ENCODE data around the gene SBF2. TPM values are rescaled to one million over a fixed set of nuclear protein-coding genes. Genes with fewer than 3 reads are reported as not detected.

The SBF2 gene
- 38.5 TPM for total RNA-seq
- long read RNA-seq, full-length matches to known transcripts, result 1 of 23 reads
- long read RNA-seq, partial matches to known transcripts, result 12 of 23 reads
- long read RNA-seq, other reads (novel, unspliced or antisense), result 10 of 23 reads

- intact Hi-C loops (cut with DNase I), result no loop called here
- Histone ChIP-seq H3K4me3 (peak within 1 kb of the TSS; percentile 76), H3K36me3 (no peaks in the 10 kb centered on the region), H3K27me3 (no peaks in the 10 kb centered on the region), H3K27ac (peak within 1 kb of the TSS; percentile 87), H3K9me3 (no peaks in the 10 kb centered on the region), H3K4me1 (peaks cover 31% of the 10 kb centered on the region)
- DNase-seq (peak; percentile 93), ATAC-seq (peak; percentile 91)
- TF ChIP-seq, protein P1, sequence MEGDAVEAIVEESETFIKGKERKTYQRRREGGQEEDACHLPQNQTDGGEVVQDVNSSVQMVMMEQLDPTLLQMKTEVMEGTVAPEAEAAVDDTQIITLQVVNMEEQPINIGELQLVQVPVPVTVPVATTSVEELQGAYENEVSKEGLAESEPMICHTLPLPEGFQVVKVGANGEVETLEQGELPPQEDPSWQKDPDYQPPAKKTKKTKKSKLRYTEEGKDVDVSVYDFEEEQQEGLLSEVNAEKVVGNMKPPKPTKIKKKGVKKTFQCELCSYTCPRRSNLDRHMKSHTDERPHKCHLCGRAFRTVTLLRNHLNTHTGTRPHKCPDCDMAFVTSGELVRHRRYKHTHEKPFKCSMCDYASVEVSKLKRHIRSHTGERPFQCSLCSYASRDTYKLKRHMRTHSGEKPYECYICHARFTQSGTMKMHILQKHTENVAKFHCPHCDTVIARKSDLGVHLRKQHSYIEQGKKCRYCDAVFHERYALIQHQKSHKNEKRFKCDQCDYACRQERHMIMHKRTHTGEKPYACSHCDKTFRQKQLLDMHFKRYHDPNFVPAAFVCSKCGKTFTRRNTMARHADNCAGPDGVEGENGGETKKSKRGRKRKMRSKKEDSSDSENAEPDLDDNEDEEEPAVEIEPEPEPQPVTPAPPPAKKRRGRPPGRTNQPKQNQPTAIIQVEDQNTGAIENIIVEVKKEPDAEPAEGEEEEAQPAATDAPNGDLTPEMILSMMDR (IDR thresholded peaks at IDR 0.05), result no peak
Observed at GRCh38 chr11:10293423-10294289, at the start of gene SBF2. SBF2 (minus strand) TSS chr11:10294219; CDS start chr11:10294069, 150 bp downstream.

- Histone ChIP-seq H3K27ac (no peak overlapping the region), H3K9me3 (no peaks in the 10 kb centered on the region), H3K36me3 (no peaks in the 10 kb centered on the region), H3K4me1 (no peaks in the 10 kb centered on the region), H3K27me3 (no peaks in the 10 kb centered on the region), H3K4me3 (no peak overlapping the region)
- DNase-seq (no peak), ATAC-seq (no peak)
- intact Hi-C loops (cut with DNase I), result no loop called here
- TF ChIP-seq, protein P1 (IDR thresholded peaks at IDR 0.05), result no peak
Observed at GRCh38 chr11:10338287-10338686, 44.3 kb upstream of the SBF2 start.

- no peak for ATAC-seq
Observed at GRCh38 chr11:10333490-10333889, 39.5 kb upstream of the SBF2 start.

DNA sequence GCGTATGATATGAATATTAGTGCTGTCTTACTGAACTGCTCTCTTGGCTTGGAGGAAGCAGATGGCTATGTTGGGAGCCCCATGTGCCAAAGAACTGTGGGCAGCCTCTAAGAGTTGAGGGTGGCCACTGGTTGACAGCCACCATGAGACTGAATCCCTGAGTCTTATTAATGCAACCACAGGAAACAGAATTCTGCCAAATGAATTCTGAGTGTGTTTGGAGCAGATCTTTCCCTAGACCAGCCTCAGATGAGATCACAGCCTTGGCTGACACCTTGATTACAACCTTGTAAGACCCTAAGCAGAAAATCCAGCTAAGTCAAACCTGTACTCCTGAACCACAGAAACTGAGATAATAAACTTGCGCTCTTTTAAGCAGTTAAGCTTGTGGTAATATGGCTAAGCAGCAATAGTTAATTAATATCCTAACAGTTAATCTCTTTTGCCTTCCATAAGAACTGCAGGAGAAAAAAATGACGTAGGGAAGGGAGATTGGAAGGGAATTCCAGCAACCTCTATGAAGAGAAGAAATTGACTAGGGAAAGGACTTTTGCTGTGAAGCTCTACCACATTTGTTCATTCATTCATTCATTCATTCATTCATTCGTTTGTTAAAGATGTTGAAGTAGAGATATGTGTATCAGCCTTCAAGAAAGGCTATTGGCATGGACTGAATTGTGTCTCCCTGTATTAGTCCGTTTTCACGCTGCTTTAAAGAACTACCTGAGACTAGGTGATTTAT, 37.7 kb upstream of the SBF2 start:
- Histone ChIP-seq H3K4me3 (no peak overlapping the region), H3K27ac (no peak overlapping the region), H3K27me3 (no peaks in the 10 kb centered on the region), H3K9me3 (no peaks in the 10 kb centered on the region), H3K4me1 (peaks cover 25% of the 10 kb centered on the region), H3K36me3 (no peaks in the 10 kb centered on the region)
- no peak for ATAC-seq
- intact Hi-C loops (cut with DNase I), result no loop called here
- TF ChIP-seq, protein P1 (IDR thresholded peaks at IDR 0.05), result no peak
- DNase-seq, result no peak

More at GRCh38 chr11:10333490-10333889, 39.5 kb upstream of the SBF2 start:
- no peak overlapping the region for H3K4me3 ChIP-seq
- no peaks in the 10 kb centered on the region for H3K36me3 ChIP-seq
- H3K27ac ChIP-seq, result no peak overlapping the region
- no peaks in the 10 kb centered on the region for H3K27me3 ChIP-seq
- intact Hi-C loops (cut with DNase I), result no loop called here
- H3K9me3 ChIP-seq, result no peaks in the 10 kb centered on the region
- H3K4me1 ChIP-seq, result peaks cover 8% of the 10 kb centered on the region
- no peak for DNase-seq
- TF ChIP-seq, protein P1 (IDR thresholded peaks at IDR 0.05), result no peak

DNA sequence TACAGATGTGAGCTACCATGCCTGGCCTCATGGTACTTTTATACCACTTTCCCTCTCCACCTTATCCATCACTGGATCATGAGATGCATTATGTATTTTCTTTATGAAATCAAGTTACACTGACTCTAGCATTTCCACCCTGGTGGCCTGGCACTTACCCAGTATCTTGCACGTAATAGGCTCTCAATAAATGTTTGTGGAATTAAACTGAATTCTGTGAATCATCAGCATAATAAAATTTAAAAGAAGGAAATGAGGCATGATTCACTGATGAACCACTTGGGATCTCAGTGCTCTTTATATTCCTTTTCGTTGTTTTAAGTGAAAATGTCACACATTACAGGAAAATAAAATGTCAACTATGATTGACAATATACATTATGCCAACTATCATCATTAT, 35.9 kb upstream of the SBF2 start:
- no peaks in the 10 kb centered on the region for H3K36me3 ChIP-seq
- TF ChIP-seq, protein P1 (IDR thresholded peaks at IDR 0.05), result no peak
- no peaks in the 10 kb centered on the region for H3K27me3 ChIP-seq
- H3K4me3 ChIP-seq, result no peak overlapping the region
- no peak overlapping the region for H3K27ac ChIP-seq
- DNase-seq (no peak), ATAC-seq (no peak)
- intact Hi-C loops (cut with DNase I), result no loop called here
- no peaks in the 10 kb centered on the region for H3K9me3 ChIP-seq
- H3K4me1 ChIP-seq, result peaks cover 34% of the 10 kb centered on the region

Data from upper lobe of right lung (tissue), 1 donor.